Right lobe of liver (tissue), 4 donors: Measurements from ENCODE around the gene TNFAIP6.

Experiments
- CTCF ChIP-seq, 4 donors: fragments of 200-600 bp in 3 of 4; fragments of 450-650 bp in 1 of 4; IDR thresholded peaks; one replicate each; pipeline versions ENCODE4 v1.5.1 to v1.8.0; 2016 to 2022; ENCODE audit warnings: antibody characterized with exemption in 4 of 4, mild to moderate bottlenecking in 2 of 4
- POLR2A ChIP-seq: fragments of 450-650 bp; IDR thresholded peaks from one replicate; pipeline ENCODE4 v1.6.1; 2017; ENCODE audit warnings: antibody characterized with exemption, mild to moderate bottlenecking
- donor health status: DM: no; HTN: no; CAD: no.
- donor health status: DM: no; HTN: no; CAD: no.
- donor health status: DM: no; HTN: yes; CAD: no.

- TF ChIP-seq CTCF (IDR thresholded peaks at IDR 0.05): no peak
- no peak for TF ChIP-seq POLR2A
Observed at GRCh38 chr2:151350579-151351195, 6.7 kb upstream of the TNFAIP6 start.
